ELF-1 (cell line): Measurements from ENCODE around the gene KIF26A.
A peak's percentile ranks its signal among the peaks of the same experiment; 100 is the strongest.

Experiments
- DNase-seq: peaks from one replicate; pipeline ENCODE4 v3.0.0-alpha.2; 2016; ENCODE audit warnings: low read depth, low spot score

The KIF26A gene

GRCh38 chr14:104130974-104131651 lies 7.3 kb upstream of the KIF26A start:
- no peak for DNase-seq

- no peak for DNase-seq
These were observed 6.2 kb upstream of the KIF26A start for GRCh38 chr14:104131968-104132732.

DNA sequence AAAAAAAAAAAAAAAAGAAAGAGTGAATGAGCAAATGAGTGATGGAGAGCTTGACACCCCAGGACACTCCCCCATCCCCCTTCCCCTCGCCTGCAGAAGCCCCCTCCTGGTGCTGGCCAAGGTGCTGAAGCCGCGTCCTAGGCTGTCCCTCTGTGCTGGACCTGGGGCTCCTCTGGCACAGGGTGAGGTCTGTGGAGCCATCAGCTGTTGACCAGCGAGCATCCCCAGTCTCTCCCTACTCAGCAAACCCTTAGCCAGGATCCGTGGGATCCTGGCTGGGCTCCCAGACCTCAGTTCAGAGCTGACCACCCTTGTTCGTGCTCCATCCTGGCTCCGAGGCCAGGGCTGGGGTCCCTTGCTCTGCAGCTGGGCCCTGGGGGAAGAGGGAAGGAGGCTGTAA lies 5.4 kb upstream of the KIF26A start:
- DNase-seq, result no peak

DNA sequence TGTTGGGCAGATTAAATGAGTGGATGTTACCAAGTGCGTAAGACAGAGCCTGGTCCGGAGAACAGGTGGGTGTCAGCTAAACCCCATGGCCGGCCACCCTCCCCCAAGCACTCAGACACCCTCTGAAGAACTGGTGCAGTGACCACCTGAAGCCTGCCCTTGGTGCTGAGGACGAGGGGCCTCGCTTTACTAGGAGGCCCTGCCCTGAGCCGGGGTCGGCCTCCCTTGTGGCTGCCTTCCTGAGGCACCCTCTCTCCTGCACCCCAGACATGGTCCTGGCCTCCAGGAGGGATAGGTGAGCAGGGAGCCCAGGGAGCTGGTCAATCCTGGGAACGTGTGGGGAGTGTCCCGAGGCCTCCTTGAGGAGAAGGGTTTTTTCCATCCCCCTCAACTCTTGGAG lies 4.9 kb upstream of the KIF26A start:
- DNase-seq, result no peak

GRCh38 chr14:104134061-104134965 lies 4.1 kb upstream of the KIF26A start:
- DNase-seq, result no peak

- no peak for DNase-seq
These were observed 3.1 kb upstream of the KIF26A start for GRCh38 chr14:104135121-104135903.

DNA sequence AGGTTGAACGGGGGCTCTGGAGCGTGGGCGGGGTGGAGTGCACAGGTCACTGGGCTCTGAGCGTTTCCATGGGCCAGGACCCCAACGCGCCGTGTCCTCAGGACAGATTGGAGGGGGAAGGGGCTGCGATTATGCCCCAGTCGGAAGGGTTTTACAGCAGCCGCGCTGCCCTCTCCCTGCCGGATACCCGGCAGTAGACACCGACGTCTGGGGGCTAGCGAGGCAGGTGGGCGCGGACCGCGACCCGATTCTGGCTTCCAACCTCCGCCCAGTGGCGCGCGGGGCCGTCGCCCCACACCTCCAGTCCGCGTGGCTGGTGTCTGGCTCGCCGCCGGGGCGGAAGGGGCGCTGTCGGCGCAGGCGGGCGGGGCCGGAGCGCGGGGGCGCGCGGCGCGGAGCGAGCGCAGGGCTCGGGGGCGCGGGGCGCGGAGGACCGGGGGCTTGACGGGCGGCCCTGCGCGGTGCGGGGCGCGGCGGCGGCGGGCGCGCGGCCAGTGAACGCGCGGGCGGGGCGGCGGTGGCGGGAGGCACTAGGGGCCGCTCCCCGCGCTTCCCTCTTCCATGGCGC lies 2.4 kb upstream of the KIF26A start:
- DNase-seq, result no peak

DNA sequence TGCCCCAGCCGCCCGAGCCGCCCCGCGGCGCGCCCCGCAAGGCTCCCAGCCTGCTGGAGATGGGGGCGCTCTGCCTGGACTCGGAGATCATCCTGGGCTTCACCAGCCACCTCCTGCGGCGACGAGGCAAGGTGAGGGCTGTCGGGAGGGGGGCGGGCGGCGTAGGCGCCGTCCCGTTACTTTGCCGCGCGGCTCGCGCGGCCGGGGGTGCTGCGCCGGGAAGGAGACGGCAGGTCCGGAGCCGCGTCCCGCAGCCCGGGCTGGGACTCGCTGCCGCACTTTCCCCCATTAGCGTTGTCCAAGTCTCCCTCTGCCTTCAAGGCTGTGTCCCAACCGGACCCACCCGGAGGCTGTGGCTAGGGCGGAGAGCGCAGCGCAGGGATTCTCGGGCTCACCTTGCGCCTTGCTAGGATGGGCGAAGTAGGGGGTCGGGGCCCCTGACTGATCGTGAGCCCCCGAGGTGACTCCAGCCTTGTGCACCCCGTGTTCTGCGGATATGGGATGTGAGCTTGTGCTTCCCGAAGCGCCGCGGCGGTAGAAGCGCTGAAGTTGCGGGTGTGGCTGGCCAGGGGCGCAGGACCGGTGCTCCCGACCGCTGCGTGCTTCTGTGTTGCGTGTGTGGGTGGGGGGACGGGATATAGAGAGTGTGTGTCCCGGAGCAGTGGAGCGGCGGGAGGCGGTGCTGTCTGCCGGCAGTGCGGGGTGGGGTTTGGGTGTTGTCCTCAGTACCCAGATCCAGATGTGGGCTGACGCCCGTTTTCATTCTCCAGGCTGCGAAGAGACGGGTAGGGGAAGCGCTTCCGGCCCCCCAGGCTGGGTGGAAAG lies 1.7 kb upstream of the KIF26A start:
- DNase-seq, result no peak

DNA sequence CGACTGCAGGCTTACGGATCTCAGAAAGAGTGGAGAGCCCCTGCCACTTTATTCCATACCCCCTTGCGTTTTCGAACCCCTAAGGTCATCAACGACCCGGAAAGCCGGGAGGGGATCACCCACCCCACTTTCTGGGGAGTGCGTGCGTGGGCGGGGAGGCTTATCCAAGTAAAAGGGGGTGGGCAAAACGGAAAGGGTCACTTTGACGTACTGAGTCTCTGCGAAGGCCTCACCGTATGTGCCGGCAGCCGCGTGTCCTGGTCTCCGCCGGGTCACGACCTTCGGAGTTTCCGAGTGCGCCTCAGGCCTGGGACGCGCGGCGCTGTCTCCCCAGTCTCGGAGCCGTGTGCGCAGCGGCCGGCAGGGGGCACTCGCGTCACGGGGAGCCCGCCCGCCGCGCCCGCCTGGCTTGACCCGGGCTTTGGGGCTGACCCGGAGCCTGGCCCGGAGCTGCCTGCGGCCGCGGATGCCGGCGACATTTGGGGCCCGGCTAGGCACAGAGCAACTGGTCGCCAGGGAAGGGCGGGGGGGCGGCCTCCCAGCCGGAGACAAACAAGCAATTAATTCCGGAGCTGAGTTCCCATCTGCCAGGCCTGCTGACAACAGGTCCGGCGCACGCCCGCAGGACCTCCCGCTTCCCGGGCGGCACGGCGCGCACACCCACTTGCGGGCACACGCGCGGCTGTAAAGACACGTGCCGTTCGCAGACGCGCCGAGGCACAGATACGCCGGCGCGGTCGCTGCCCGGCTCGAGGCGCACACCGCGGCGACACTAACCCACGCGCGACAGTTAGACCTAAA lies 890 bp upstream of the KIF26A start:
- peak; percentile 94 for DNase-seq

DNA sequence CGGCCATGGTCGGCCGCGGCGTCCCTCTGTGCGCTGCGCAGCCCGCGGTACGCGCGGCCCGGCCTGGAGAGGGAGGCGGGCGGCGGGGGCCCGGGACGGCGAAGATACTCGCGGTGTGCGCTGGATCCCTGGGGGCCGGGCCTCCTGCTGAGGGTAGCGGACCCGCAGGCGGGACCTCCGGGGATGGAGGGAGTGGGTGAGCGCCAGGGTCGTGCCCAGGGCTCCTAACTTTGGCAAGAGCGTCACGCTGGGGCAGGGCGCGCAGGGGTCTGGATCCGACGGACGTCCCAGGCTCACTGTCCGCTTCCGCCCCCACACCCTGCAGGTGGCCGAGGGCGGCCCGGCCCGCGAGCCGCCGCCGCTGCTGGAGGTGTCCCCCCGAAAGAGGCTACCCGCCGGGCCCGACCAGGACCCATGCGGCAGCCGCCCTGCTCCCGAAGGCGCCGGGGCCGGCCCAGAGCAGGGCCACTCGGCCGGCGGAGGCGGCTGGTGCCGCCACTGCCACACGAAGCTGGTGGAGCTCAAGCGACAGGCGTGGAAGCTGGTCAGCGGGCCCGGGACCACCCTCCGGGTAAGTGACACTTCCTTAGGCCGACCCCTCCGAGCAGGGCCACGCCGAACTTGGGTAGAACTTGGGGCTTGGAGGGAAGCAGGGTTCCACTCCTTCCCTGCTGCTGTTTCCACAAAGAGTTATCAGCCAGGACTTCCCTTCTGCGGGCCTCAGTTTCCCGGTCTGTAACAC lies 502 bp downstream of the KIF26A start:
- DNase-seq, result no peak

DNA sequence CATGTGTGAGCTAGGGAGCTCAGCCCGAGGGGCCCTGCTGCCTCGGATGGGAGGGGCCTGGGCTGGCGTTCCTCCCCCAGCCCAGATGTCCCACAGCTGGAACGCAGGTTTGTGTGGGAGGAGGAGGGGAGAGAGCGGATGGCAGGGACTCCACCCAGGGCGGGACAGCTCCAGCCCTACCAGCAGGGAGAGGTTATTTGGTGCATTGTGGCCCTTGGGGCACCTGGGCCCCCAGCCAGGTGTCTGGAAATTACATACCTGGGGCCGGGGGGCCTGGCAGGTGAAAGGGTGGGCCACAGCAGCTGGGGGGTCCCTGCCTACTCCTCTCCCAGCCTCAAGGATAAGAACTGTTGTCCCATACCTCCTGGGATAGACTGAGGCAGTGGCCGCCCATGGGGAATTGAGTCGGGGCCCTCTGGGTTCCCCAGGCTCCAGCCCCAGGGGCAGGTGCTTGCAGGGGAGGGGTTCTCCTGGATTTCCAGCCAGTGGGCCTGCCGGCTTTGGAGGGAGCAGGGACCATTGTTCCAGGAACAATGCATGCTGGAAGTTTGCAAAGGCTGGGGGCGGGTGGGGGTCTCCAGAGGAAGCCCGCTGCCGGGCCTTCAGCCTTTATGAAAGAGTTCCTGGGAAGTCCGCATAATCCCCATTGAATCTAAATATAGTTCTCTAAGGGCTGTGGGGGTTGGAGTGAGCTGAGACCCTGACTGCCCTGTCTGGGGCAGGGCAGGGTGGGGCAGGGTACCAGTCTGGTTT lies 1.2 kb downstream of the KIF26A start:
- DNase-seq, result no peak

DNA sequence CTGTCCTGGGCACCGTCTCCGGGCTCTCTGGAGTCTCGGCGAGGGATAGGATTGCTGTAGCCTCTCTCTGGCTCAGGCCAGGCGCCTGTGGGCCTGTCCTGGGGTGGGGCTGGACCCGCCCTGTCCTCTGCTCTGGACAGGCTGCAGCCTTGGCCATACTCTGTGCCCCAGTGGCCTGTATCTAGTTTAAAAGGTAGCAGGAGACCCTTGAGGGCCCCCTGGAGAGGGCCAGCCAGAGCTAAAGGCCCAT lies 1.8 kb downstream of the KIF26A start:
- DNase-seq, result peak; percentile 19

DNA sequence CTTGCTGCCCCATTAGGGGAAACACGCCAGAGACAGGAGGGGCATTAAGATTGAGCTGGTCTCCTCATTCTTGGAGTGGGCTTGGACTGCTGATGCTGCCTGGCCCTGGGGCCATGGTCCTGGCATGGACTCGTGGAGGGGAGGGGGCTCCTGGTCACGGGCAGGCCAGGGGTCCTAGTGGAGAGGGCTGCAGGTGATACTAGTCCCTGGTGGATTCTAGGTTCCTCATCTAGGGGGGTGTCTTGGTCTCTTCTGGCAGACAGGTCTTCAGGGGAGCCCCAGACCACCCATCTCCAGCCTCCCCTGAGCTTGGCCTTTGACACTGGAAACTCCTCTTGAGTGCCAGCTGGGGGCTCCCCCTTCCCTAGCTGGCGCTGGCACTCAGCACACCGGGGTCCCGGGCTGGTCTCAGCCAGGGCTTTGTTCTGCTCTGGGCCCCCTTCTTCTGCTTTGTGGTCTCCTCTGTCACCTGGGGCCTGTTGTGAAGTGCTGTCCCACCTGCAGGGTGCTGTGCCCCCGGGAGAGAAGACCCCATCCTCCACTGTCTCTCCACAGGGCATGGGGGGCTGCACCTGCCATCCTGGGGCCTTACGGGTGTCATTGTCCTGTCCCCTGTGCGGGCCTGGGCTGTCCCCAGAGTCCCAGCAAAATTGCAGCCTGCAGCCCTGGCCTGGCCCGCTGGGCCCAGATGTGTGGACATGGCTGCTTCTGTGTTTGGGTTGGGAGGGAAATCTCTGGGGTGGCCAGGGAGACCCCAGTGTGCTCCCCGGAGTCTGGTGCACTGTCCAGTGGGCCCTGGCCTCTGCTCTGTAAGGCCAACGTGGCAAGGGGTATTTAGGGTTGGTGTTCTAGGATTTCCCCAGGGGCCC lies 2.3 kb downstream of the KIF26A start:
- peak; percentile 2 for DNase-seq

DNA sequence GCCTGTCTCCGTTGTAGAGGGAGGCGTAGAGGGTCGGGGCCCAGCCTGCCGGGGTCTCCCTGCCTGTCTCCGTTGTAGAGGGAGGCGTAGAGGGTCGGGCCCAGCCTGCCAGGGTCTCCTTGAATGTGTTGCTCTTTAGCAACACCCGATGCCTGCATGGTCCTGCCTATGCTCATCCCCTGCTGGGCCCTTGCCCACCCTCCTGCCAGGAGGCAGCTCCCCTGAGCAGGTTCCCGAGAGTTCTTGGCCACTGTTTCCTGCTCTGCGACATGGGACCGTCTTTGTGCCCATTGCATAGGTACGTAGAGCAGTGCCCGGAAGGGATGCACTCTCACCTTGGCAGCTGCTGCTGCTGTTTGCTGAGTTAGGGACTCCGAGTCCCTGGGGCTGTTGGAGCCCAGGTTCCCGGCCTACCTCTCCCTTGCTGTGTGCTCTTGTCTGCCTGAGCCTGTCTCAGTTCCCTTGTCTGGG lies 3.3 kb downstream of the KIF26A start:
- DNase-seq, result no peak

DNA sequence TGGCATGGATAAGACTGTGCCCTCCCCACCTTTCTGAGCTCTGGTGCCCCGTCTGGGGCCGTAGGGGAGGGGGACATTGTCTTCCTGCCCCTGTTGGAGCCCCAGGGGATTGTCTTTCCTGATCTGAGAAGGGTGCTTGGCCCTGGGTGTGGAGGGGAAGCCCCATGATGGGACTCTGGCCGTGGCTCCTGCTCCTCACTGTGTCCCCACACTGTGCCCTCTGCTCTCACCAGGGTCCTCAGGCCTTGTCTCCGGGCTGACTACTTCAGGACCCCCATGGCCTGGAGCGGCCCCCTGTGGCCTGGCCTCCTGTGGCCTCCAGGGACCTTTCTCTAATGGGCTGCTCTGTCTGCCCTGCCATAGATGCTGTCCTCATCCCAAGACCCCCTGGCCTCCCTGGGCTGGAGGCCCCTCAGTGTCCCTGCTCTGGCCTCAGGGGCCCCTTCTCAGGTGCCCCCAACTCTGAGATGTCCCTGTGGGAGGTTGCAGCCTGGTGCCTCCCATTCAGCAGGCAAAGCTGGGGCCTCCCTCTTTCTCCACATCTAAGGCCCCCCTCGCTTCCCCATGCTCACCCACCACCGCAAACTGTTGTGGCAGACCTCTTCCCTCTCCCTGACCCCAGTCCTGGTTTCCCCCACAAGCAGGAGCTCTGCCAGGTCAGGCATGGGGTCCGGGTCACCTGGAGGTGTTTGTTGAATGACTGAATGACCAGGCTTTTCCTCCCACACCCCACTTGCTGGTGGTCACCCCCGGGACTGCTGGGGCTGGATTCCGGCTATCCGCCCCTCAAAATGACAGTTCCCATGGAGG lies 4.0 kb downstream of the KIF26A start:
- DNase-seq, result no peak

GRCh38 chr14:104142946-104143470 lies 4.6 kb downstream of the KIF26A start:
- DNase-seq, result no peak
